ENCODE measurements around the gene PHF19.

Gene PHF19

DNA sequence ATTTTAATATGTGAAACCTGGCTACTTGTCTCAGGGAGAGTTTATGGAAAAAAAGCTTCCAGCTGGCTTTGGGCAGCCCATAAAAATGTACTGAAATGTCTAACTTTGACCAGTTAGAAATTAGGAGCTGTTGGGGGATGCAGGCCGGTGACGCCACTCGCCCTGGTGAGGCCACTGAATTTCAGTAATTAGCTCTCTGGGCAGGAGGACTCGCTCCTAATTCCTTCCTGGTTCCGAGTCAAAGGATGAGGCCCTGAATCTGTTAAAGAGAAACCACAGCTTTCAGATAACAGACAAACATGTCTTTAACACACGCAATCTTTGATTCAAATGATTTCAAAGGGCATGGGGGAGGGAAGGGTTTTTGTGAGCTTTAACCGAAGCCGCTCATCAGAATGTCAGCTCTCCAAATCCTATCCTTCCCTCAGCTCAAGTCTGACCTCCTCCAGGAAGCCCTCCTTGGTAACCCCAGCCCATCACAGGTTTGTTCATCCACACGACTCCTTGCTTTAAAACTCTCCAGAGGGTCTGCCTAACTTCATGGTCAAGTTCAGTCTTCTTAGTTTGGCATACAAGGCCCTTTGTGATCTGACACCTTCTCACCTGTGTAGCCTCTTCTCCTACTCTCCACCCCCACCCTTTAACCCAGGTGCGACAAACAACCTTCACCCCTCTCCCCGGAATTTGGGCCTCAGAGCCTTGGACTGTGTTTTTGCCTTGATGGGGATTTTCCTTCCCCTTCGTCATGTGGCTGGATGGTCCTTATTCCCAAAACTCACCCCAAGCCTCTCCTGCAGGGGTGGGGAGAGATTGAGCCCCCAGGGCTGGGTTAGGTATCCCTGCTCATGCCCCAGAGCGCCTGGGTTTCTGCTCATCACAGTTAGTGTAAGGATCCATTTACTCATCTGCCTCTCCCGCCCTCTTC is 13.6 kb upstream of the PHF19 start:
- no peak overlapping the region for H3K4me3 ChIP-seq (ENCODE audit: low read depth, low read length)
- no peaks in the 10 kb centered on the region for H3K36me3 ChIP-seq (ENCODE audit: insufficient read depth, low read length)
- peaks cover 7% of the 10 kb centered on the region; the same call in 1 of the 2 replicates for H3K27me3 ChIP-seq (ENCODE audit: insufficient read depth, low read length)
- H3K27ac ChIP-seq (ENCODE audit: low read depth, low read length): no peak overlapping the region
- peaks cover 16% of the 10 kb centered on the region for H3K4me1 ChIP-seq (ENCODE audit: control insufficient read depth, insufficient read depth, low read length, unreplicated experiment)
- H3K79me2 ChIP-seq (ENCODE audit: control insufficient read depth, insufficient read depth, low read length, unreplicated experiment): no peaks in the 10 kb centered on the region
- H2AFZ ChIP-seq (ENCODE audit: low read length, unreplicated experiment): no peak overlapping the region

DNA sequence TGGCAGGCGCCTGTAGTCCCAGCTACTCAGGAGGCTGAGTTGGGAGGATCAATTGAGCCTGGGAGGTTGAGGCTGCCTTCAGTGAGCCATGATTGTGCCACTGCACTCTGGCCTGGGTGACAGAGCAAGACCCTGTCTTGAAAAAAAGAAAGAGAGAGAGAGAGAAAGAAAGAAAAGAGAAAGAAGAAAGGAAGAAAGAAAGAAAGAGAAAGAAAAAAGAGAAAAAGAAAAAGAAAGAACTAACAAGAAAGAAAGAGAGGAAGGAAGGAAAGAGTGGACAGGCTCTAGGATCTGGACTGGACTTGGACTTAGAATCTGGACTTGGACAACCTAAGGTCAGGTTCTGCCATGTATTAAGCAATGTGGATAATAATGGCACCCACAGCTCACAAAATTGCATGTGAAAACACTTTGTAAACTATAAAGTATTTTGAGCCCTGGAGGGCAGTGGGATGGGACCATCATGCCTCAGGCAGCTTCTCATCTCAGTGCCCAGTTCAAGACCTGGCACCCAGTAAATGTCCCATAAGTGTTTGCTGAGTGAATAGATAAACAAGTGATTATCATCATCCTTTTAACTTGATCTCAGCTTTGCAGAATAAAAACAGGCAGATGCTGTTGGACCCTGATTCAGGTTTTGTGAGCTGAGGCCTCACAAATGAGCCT is 12.8 kb upstream of the PHF19 start:
- Histone ChIP-seq H3K4me1 (ENCODE audit: control insufficient read depth, insufficient read depth, low read length, unreplicated experiment) (peaks cover 15% of the 10 kb centered on the region), H3K36me3 (ENCODE audit: insufficient read depth, low read length) (no peaks in the 10 kb centered on the region), H3K4me3 (ENCODE audit: low read depth, low read length) (no peak overlapping the region), H3K27me3 (ENCODE audit: insufficient read depth, low read length) (peaks cover 2% of the 10 kb centered on the region; the same call in 1 of the 2 replicates), H2AFZ (ENCODE audit: low read length, unreplicated experiment) (no peak overlapping the region), H3K79me2 (ENCODE audit: control insufficient read depth, insufficient read depth, low read length, unreplicated experiment) (no peaks in the 10 kb centered on the region), H3K27ac (ENCODE audit: low read depth, low read length) (no peak overlapping the region)

DNA sequence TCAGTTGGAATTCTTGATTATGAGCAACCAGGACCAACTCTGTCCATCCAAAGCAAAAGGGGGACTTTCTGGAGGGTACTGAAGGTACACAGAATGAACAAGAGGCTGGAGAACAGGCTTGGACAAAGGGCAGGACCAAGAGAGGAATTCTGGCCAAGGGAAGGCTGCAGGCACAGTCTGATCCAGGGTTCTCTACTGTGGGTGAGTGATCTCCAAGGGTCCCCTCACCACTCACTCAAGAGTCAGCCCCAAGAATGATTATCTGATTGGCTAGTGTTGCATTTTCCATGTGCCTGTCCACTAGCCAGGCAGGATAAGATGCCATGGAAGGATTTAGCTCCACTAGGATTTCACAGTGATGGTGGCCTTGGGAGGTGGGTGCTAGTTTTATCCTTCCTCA is 11.6 kb upstream of the PHF19 start:
- Histone ChIP-seq H3K27ac (ENCODE audit: low read depth, low read length) (no peak overlapping the region), H3K36me3 (ENCODE audit: insufficient read depth, low read length) (no peaks in the 10 kb centered on the region), H2AFZ (ENCODE audit: low read length, unreplicated experiment) (no peak overlapping the region), H3K4me3 (ENCODE audit: low read depth, low read length) (no peak overlapping the region), H3K4me1 (ENCODE audit: control insufficient read depth, insufficient read depth, low read length, unreplicated experiment) (peaks cover 13% of the 10 kb centered on the region), H3K27me3 (ENCODE audit: insufficient read depth, low read length) (no peaks in the 10 kb centered on the region), H3K79me2 (ENCODE audit: control insufficient read depth, insufficient read depth, low read length, unreplicated experiment) (no peaks in the 10 kb centered on the region)

DNA sequence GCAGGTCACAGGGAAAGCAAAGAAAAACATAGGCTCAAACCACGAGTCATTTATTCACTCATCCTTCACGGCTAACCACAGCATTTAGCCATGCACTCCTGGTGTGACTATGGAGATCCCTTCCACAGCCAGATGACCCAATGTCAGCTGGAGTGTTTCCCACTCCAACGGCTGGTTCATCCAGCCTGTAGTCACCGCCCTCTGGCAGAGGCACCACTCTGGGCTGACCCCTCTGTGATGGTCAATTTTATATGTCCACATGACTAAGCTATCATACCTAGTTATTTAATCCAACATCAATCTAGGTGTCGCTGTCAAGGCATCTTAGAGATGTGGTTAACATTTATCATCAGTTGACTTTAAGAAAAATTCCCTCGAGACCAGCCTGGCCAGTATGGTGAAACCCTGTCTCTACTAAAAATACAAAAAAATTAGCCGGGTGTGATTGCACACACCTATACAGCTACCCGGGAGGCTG is 9.5 kb upstream of the PHF19 start:
- Histone ChIP-seq H3K79me2 (ENCODE audit: control insufficient read depth, insufficient read depth, low read length, unreplicated experiment) (no peaks in the 10 kb centered on the region), H3K27ac (ENCODE audit: low read depth, low read length) (no peak overlapping the region), H2AFZ (ENCODE audit: low read length, unreplicated experiment) (no peak overlapping the region), H3K36me3 (ENCODE audit: insufficient read depth, low read length) (no peaks in the 10 kb centered on the region), H3K4me3 (ENCODE audit: low read depth, low read length) (no peak overlapping the region), H3K27me3 (ENCODE audit: insufficient read depth, low read length) (no peaks in the 10 kb centered on the region), H3K4me1 (ENCODE audit: control insufficient read depth, insufficient read depth, low read length, unreplicated experiment) (peaks cover 11% of the 10 kb centered on the region)

DNA sequence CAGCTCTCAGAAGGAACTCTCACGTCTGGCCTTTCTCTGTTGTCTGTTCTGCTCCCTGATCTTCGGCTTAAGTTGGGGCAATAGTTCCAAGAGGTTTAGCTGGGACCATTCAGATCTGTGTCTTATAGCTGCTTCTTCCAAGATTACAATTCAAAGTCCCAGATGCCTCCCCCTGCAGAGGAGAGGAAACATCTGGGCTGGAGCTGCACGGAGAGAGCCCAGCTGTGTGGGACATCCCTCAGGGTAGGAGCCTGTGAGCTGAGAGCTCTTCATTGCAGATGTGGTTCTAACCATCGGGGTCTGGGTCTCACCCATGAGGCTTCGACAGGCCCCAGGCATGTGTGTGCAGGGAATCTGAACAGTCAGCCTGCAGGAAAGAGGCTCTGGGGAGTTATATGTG is 9.0 kb upstream of the PHF19 start:
- Histone ChIP-seq H3K27ac (ENCODE audit: low read depth, low read length) (no peak overlapping the region), H3K4me1 (ENCODE audit: control insufficient read depth, insufficient read depth, low read length, unreplicated experiment) (peaks cover 11% of the 10 kb centered on the region), H3K4me3 (ENCODE audit: low read depth, low read length) (no peak overlapping the region), H3K27me3 (ENCODE audit: insufficient read depth, low read length) (no peaks in the 10 kb centered on the region), H2AFZ (ENCODE audit: low read length, unreplicated experiment) (no peak overlapping the region), H3K36me3 (ENCODE audit: insufficient read depth, low read length) (no peaks in the 10 kb centered on the region), H3K79me2 (ENCODE audit: control insufficient read depth, insufficient read depth, low read length, unreplicated experiment) (no peaks in the 10 kb centered on the region)

DNA sequence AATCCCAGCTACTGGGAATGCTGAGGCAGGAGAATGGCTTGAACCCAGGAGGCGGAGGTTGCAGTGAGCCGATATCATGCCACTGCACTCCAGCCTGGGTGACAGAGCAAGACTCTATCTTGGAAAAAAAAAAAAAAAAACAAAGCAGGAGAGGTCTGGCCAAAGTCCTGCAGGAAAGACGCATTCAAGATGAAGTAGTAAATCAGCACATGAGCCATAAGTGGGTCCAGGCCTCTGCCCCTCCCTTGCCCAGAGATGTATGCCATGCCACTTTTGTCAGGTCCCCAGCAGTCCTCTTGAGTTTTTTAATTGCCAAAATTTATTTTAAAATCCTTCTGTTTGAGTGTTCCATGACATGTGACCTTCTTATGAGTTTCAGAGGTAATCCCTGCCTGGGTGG is 8.5 kb upstream of the PHF19 start:
- Histone ChIP-seq H3K4me3 (ENCODE audit: low read depth, low read length) (no peak overlapping the region), H3K36me3 (ENCODE audit: insufficient read depth, low read length) (no peaks in the 10 kb centered on the region), H3K27ac (ENCODE audit: low read depth, low read length) (no peak overlapping the region), H3K27me3 (ENCODE audit: insufficient read depth, low read length) (no peaks in the 10 kb centered on the region), H3K4me1 (ENCODE audit: control insufficient read depth, insufficient read depth, low read length, unreplicated experiment) (peaks cover 11% of the 10 kb centered on the region), H3K79me2 (ENCODE audit: control insufficient read depth, insufficient read depth, low read length, unreplicated experiment) (no peaks in the 10 kb centered on the region), H2AFZ (ENCODE audit: low read length, unreplicated experiment) (no peak overlapping the region)

DNA sequence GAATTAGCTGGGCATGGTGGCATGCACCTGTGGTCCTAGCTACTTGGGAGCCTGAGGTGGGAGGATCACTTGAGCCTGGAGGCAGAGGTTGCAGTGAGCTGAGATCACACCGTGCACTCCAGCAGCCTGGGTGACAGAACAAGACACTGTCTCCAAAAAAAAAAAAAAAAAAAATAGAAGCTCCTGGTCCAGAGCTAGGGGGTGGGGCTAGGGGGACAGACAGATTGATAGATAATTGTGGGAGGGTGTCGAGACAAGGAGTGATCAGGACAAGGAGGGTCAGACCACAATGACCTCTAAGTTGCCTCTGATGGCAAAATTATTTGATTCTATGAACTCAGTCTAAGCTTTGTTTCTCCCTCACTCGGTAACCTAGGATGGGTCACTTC is 6.6 kb upstream of the PHF19 start:
- Histone ChIP-seq H3K27ac (ENCODE audit: low read depth, low read length) (no peak overlapping the region), H3K79me2 (ENCODE audit: control insufficient read depth, insufficient read depth, low read length, unreplicated experiment) (no peaks in the 10 kb centered on the region)

DNA sequence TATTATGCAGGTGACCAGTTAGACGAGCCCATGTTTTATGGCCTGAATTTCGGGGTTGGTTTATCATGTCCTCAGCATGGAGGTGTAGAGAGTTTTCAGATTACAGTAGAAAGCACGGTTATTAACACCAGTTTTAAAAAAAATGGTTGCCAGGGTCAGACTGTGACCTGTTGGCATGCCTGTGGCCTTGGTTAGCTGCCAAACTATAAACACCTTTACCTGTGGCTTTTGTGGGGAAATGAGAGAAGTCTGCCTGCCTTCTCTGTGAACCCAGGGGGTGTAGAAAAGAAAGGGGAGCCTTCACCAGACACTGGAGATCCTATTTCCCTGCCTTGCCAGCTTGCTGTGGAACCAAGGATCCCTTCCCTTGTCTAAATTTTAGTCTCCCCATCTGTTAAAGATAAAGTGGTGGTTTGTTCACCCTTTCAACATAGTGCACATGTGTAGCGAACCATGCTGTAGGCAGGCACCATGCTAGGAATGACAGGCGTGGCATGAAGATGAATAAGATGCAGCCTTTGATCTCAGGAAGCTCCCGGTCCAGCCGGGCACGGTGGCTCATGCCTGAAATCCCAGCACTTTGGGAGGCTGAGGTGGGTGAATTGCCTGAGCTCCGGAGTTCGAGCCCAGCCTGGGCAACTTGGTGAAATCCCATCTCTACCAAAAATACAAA is 6.1 kb upstream of the PHF19 start:
- no peaks in the 10 kb centered on the region for H3K36me3 ChIP-seq (ENCODE audit: insufficient read depth, low read length)
- peaks cover 17% of the 10 kb centered on the region for H3K4me1 ChIP-seq (ENCODE audit: control insufficient read depth, insufficient read depth, low read length, unreplicated experiment)
- H3K27me3 ChIP-seq (ENCODE audit: insufficient read depth, low read length): no peaks in the 10 kb centered on the region
- no peak overlapping the region for H3K4me3 ChIP-seq (ENCODE audit: low read depth, low read length)
- no peaks in the 10 kb centered on the region for H3K79me2 ChIP-seq (ENCODE audit: control insufficient read depth, insufficient read depth, low read length, unreplicated experiment)
- no peak overlapping the region for H3K27ac ChIP-seq (ENCODE audit: low read depth, low read length)
- H2AFZ ChIP-seq (ENCODE audit: low read length, unreplicated experiment): no peak overlapping the region

More for the DNA sequence above, 6.6 kb upstream of the PHF19 start:
- no peak overlapping the region for H2AFZ ChIP-seq (ENCODE audit: low read length, unreplicated experiment)
- no peaks in the 10 kb centered on the region for H3K36me3 ChIP-seq (ENCODE audit: insufficient read depth, low read length)
- no peaks in the 10 kb centered on the region for H3K27me3 ChIP-seq (ENCODE audit: insufficient read depth, low read length)
- H3K4me1 ChIP-seq (ENCODE audit: control insufficient read depth, insufficient read depth, low read length, unreplicated experiment): peaks cover 12% of the 10 kb centered on the region
- H3K4me3 ChIP-seq (ENCODE audit: low read depth, low read length): no peak overlapping the region

DNA sequence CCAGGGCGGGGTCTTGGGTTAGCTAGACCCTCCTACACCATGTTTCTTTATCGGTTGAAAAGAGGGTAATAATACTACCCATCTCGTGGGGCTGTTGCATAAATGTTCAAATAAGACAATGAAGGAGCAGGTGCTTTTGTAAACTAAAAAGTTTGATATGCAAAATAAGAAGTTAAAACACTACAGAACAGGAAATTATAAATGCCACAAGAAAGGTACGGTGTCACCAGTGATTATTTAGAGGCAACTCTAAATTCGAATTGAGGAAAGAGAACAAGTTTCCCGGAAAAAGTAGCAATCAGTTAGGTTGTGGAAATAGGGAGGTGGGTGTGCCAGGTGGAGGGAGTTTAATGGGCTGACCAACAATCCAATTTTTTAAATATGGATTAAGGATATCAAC is 2.5 kb upstream of the PHF19 start:
- no peak overlapping the region for H3K27ac ChIP-seq (ENCODE audit: low read depth, low read length)
- H2AFZ ChIP-seq (ENCODE audit: low read length, unreplicated experiment): no peak overlapping the region
- H3K4me1 ChIP-seq (ENCODE audit: control insufficient read depth, insufficient read depth, low read length, unreplicated experiment): peaks cover 25% of the 10 kb centered on the region
- no peaks in the 10 kb centered on the region for H3K27me3 ChIP-seq (ENCODE audit: insufficient read depth, low read length)
- peaks cover 1% of the 10 kb centered on the region; the same call in 1 of the 2 replicates for H3K36me3 ChIP-seq (ENCODE audit: insufficient read depth, low read length)
- H3K4me3 ChIP-seq (ENCODE audit: low read depth, low read length): no peak overlapping the region
- peaks cover 16% of the 10 kb centered on the region for H3K79me2 ChIP-seq (ENCODE audit: control insufficient read depth, insufficient read depth, low read length, unreplicated experiment)

DNA sequence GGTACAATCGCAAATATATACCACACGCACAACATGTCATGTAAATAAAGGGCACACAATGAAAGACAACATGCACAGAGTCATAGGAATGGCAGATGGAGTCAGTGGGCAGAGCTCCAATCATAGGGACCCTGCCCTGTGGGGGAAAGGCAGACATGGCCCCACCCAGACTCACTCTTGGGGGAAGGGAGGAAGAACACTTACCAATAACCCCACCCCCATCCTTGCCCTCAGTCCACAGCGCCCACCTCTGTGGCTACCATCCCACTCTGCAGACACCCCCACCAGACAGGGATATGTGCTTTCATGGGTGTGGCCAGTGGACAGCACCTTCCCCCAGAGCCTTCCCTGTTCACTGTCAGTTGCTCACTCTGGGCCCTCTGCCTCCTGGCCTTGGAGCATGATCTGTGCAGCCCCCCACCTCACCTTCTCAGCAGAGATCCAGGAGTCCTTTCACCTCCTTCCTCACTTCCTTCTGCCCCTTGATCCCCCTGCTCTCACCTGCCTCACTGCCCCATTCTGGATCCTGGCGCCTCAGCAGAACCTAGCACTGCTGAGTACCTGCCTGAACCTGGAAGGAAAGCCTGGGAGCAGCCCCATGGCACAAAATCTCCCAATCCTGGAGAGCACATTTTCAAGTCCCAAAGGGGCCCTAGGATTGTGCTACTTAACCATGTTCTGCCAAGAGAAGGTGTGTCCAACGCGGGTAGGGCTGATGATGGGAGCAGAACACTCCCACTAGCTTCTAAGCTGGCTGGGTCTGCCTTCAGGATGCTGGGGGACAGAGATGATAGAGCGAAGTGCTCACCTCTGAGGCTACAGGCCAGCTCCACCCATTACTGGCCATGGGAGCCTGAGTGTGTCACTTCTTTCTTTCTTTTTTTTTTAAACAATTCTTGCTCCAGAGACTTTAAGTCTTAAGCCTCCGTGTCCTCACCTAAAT is 1.5 kb upstream of the PHF19 start:
- H3K4me3 ChIP-seq (ENCODE audit: low read depth, low read length): peak overlapping the region; percentile 76

More for the DNA sequence above, 1.5 kb upstream of the PHF19 start:
- Histone ChIP-seq H3K27me3 (ENCODE audit: insufficient read depth, low read length) (no peaks in the 10 kb centered on the region), H3K79me2 (ENCODE audit: control insufficient read depth, insufficient read depth, low read length, unreplicated experiment) (peaks cover 21% of the 10 kb centered on the region), H3K4me1 (ENCODE audit: control insufficient read depth, insufficient read depth, low read length, unreplicated experiment) (peaks cover 35% of the 10 kb centered on the region), H3K27ac (ENCODE audit: low read depth, low read length) (no peak overlapping the region), H3K36me3 (ENCODE audit: insufficient read depth, low read length) (peaks cover 11% of the 10 kb centered on the region; the same call in 1 of the 2 replicates), H2AFZ (ENCODE audit: low read length, unreplicated experiment) (no peak overlapping the region)
